Osteoblast (primary cell): ENCODE results near the gene PPP1R18. TPM values are rescaled to one million over a fixed set of nuclear protein-coding genes. Genes with fewer than 3 reads are reported as not detected.

Source experiments
- DNase-seq: peaks from one replicate; pipeline ENCODE4 v3.0.0; 2011; ENCODE audit warnings: low spot score, mixed read lengths; ENCODE audit not compliant: insufficient read length; ENCODE audit errors: missing footprints
- H2AFZ ChIP-seq: 2 replicates; pipeline ENCODE4 v1.6.0; 2011; ENCODE audit warnings: mild to moderate bottlenecking, low read length
- H3K27ac ChIP-seq: 2 replicates; pipeline ENCODE4 v1.5.1; 2011; ENCODE audit warnings: mild to moderate bottlenecking, low read depth, low read length, moderate library complexity
- H3K27me3 ChIP-seq: 2 replicates; pipeline ENCODE4 v1.6.0; 2012; ENCODE audit warnings: mild to moderate bottlenecking, control low read depth, inconsistent platforms, low read length, moderate library complexity; ENCODE audit not compliant: insufficient read depth
- H3K36me3 ChIP-seq: 2 replicates; pipeline ENCODE4 v1.5.1; 2011; ENCODE audit warnings: mild to moderate bottlenecking, low read length, control low read depth, moderate library complexity; ENCODE audit not compliant: insufficient read depth
- H3K4me1 ChIP-seq: 2 replicates; pipeline ENCODE4 v1.5.1; 2011; ENCODE audit warnings: mild to moderate bottlenecking, low read length, control low read depth, moderate library complexity; ENCODE audit not compliant: insufficient read depth
- H3K4me2 ChIP-seq: 2 replicates; pipeline ENCODE4 v1.6.0; 2011; ENCODE audit warnings: mild to moderate bottlenecking, low read length; ENCODE audit not compliant: insufficient read depth
- H3K4me3 ChIP-seq: fragments of 200-600 bp; sonication (generic); 3 replicates; pipeline ENCODE4 v1.5.1; 2012; ENCODE audit warnings: mild to moderate bottlenecking, low read length, inconsistent platforms; ENCODE audit not compliant: insufficient read depth
- H3K79me2 ChIP-seq: 2 replicates; pipeline ENCODE4 v1.6.0; 2012; ENCODE audit warnings: mild to moderate bottlenecking, low read length, control low read depth, inconsistent platforms; ENCODE audit not compliant: insufficient read depth
- H3K9me3 ChIP-seq: 2 replicates; pipeline ENCODE4 v1.5.1; 2011; ENCODE audit warnings: low read depth, low read length, control low read depth
- H4K20me1 ChIP-seq: 2 replicates; pipeline ENCODE4 v1.6.0; 2012; ENCODE audit warnings: mild to moderate bottlenecking, low read length, control low read depth; ENCODE audit not compliant: insufficient read depth
- total RNA-seq: library from RNA; depleted of rRNA; stranded (reverse); fragments of >200 nt; gene quantifications from 2 replicates; pipeline ENCODE4 v1.2.3, GENCODE V29; 2012
- TF ChIP-seq, protein P1 (sequence below): IDR thresholded peaks from 2 replicates; pipeline ENCODE4 v1.5.1; 2011; ENCODE audit warnings: mild to moderate bottlenecking, low read depth, low read length, moderate library complexity; ENCODE audit errors: extremely low read depth

PPP1R18 gene
- total RNA-seq, 1 donor = 62.6 TPM

GRCh38 chr6:30657454-30657853 lies 29.0 kb downstream of the PPP1R18 start:
- H3K79me2 ChIP-seq = no peaks in the 10 kb centered on the region
- H3K4me2 ChIP-seq = no peak overlapping the region
- peaks cover 80% of the 10 kb centered on the region for H3K36me3 ChIP-seq
- no peak overlapping the region for H3K4me3 ChIP-seq
- no peak overlapping the region for H3K27ac ChIP-seq
- no peaks in the 10 kb centered on the region for H3K9me3 ChIP-seq
- no peak overlapping the region for H2AFZ ChIP-seq
- H3K27me3 ChIP-seq = no peaks in the 10 kb centered on the region
- H4K20me1 ChIP-seq = no peaks in the 10 kb centered on the region
- TF ChIP-seq, protein P1, sequence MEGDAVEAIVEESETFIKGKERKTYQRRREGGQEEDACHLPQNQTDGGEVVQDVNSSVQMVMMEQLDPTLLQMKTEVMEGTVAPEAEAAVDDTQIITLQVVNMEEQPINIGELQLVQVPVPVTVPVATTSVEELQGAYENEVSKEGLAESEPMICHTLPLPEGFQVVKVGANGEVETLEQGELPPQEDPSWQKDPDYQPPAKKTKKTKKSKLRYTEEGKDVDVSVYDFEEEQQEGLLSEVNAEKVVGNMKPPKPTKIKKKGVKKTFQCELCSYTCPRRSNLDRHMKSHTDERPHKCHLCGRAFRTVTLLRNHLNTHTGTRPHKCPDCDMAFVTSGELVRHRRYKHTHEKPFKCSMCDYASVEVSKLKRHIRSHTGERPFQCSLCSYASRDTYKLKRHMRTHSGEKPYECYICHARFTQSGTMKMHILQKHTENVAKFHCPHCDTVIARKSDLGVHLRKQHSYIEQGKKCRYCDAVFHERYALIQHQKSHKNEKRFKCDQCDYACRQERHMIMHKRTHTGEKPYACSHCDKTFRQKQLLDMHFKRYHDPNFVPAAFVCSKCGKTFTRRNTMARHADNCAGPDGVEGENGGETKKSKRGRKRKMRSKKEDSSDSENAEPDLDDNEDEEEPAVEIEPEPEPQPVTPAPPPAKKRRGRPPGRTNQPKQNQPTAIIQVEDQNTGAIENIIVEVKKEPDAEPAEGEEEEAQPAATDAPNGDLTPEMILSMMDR = no peak
- DNase-seq = no peak
- H3K4me1 ChIP-seq = no peaks in the 10 kb centered on the region

DNA sequence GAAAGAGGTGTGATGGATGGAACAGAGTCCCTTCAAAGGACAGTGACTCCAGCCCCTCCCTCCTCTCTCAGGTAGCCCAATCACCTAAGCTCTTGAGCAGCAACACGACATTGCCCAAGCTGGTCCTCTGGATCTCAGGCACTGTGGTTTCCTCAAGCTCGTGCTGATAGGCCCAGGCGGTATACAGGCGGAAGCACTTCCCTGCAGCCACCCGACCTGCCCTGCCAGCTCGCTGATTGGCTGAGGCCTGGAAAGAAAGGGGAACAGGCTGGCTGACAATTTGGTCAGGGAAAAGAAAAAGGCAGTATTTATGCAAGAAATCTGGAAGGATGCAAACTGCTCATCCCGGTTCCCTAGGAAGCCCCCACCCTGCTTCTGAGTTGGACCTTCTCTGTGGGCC lies 29.9 kb downstream of the PPP1R18 start:
- Histone ChIP-seq H2AFZ (no peak overlapping the region), H3K79me2 (no peaks in the 10 kb centered on the region), H3K27me3 (no peaks in the 10 kb centered on the region), H3K4me3 (no peak overlapping the region), H3K27ac (no peak overlapping the region), H3K4me1 (no peaks in the 10 kb centered on the region), H4K20me1 (no peaks in the 10 kb centered on the region), H3K9me3 (no peaks in the 10 kb centered on the region), H3K36me3 (peaks cover 81% of the 10 kb centered on the region), H3K4me2 (no peak overlapping the region)
- TF ChIP-seq, protein P1 = no peak
- DNase-seq = peak; percentile 31

GRCh38 chr6:30655743-30656094 lies 30.7 kb downstream of the PPP1R18 start:
- no peak overlapping the region for H3K4me3 ChIP-seq
- no peak overlapping the region for H2AFZ ChIP-seq
- H3K4me1 ChIP-seq = no peaks in the 10 kb centered on the region
- H3K27me3 ChIP-seq = no peaks in the 10 kb centered on the region
- H4K20me1 ChIP-seq = no peaks in the 10 kb centered on the region
- no peak overlapping the region for H3K27ac ChIP-seq
- DNase-seq = peak; percentile 45
- TF ChIP-seq, protein P1 = no peak
- no peaks in the 10 kb centered on the region for H3K79me2 ChIP-seq
- H3K4me2 ChIP-seq = no peak overlapping the region
- peaks cover 88% of the 10 kb centered on the region for H3K36me3 ChIP-seq
- no peaks in the 10 kb centered on the region for H3K9me3 ChIP-seq

- TF ChIP-seq, protein P1 = no peak
- peaks cover 83% of the 10 kb centered on the region for H3K36me3 ChIP-seq
- H3K9me3 ChIP-seq = no peaks in the 10 kb centered on the region
- no peaks in the 10 kb centered on the region for H3K79me2 ChIP-seq
- no peak overlapping the region for H2AFZ ChIP-seq
- no peaks in the 10 kb centered on the region for H4K20me1 ChIP-seq
- H3K27me3 ChIP-seq = no peaks in the 10 kb centered on the region
- peak; percentile 37 for DNase-seq
- no peak overlapping the region for H3K4me3 ChIP-seq
- H3K4me1 ChIP-seq = no peaks in the 10 kb centered on the region
- H3K27ac ChIP-seq = no peak overlapping the region
- no peak overlapping the region for H3K4me2 ChIP-seq
Observed at GRCh38 chr6:30654798-30655742, 31.4 kb downstream of the PPP1R18 start.
